ENCODE results near the gene RBMS2.
"Not testable (repeated sequence)": the region's sequence is repeated elsewhere in the genome, so short reads cannot be mapped to it uniquely, and the experiment has no call there.

Gene RBMS2

GRCh38 chr12:56521590-56522371, at the start of gene RBMS2:
Gene RBMS2, plus strand, starts transcription at chr12:56521820. Its CDS starts 204 bp downstream, at chr12:56522024.
- peak; percentile 77 for DNase-seq

GRCh38 chr12:56474389-56474788, 47.2 kb upstream of the RBMS2 start:
- no peak for DNase-seq

GRCh38 chr12:56476143-56476542, 45.5 kb upstream of the RBMS2 start:
- DNase-seq = no peak

- DNase-seq = no peak
Measured at GRCh38 chr12:56476972-56477432, 44.6 kb upstream of the RBMS2 start.

- no peak for DNase-seq
Measured at GRCh38 chr12:56477521-56478225, 43.9 kb upstream of the RBMS2 start.

- no peak for DNase-seq
Measured at GRCh38 chr12:56479625-56480024, 42.0 kb upstream of the RBMS2 start.

GRCh38 chr12:56484566-56484965, 37.1 kb upstream of the RBMS2 start:
- DNase-seq = no peak

- DNase-seq = no peak
Measured at GRCh38 chr12:56486694-56487093, 34.9 kb upstream of the RBMS2 start.

GRCh38 chr12:56487448-56488040, 34.1 kb upstream of the RBMS2 start:
- peak; percentile 81 for DNase-seq

GRCh38 chr12:56488041-56488955, 33.3 kb upstream of the RBMS2 start, which contains the start of gene GLS2:
Gene GLS2, minus strand, starts transcription at chr12:56488161. Its CDS starts 43 bp downstream, at chr12:56488118.
- peak; percentile 84 for DNase-seq

- no peak for DNase-seq
Measured at GRCh38 chr12:56490360-56490759, 31.3 kb upstream of the RBMS2 start.

- not testable (repeated sequence) for DNase-seq
Measured at GRCh38 chr12:56493409-56494105, 28.1 kb upstream of the RBMS2 start.

GRCh38 chr12:56494106-56494415, 27.6 kb upstream of the RBMS2 start:
- DNase-seq = not testable (repeated sequence)

- DNase-seq = not testable (repeated sequence)
Measured at GRCh38 chr12:56494481-56494880, 27.1 kb upstream of the RBMS2 start.

GRCh38 chr12:56496704-56497103, 24.9 kb upstream of the RBMS2 start:
- peak; percentile 50 for DNase-seq

- peak; percentile 95 for DNase-seq
Measured at GRCh38 chr12:56498126-56498902, 23.3 kb upstream of the RBMS2 start.

GRCh38 chr12:56499452-56499851, 22.2 kb upstream of the RBMS2 start:
- DNase-seq = not testable (repeated sequence)

- not testable (repeated sequence) for DNase-seq
Measured at GRCh38 chr12:56499879-56500278, 21.7 kb upstream of the RBMS2 start.

- DNase-seq = no peak
Measured at GRCh38 chr12:56510786-56511185, 10.8 kb upstream of the RBMS2 start.

GRCh38 chr12:56514014-56514318, 7.7 kb upstream of the RBMS2 start:
- not testable (repeated sequence) for DNase-seq

- no peak for DNase-seq
Measured at GRCh38 chr12:56517854-56518253, 3.8 kb upstream of the RBMS2 start.

All from NCI-H69 (cell line).